ENCODE measurements around the gene OSBPL9. TPM values are rescaled to one million over a fixed set of nuclear protein-coding genes. Genes with fewer than 3 reads are reported as not detected.
"Not testable (repeated sequence)": the region's sequence is repeated elsewhere in the genome, so short reads cannot be mapped to it uniquely, and the experiment has no call there.

Gene OSBPL9
- polyA plus RNA-seq, 1 donor (not counting 4 experiments of a cell fraction or from before 2014, with no cell fraction given), result 62.7 TPM

GRCh38 chr1:51731998-51732397, 115.1 kb downstream of the OSBPL9 start:
- DNase-seq (ENCODE audit: low read depth, low spot score), result no peak
- no peak overlapping the region for H3K4me3 ChIP-seq (ENCODE audit: control insufficient read depth in 2 of 3, extremely low read depth in 1 of 3, insufficient read depth in 2 of 3, low read depth in 1 of 3, low read length in 3 of 3)
- no peaks in the 10 kb centered on the region for H3K27me3 ChIP-seq (ENCODE audit: control insufficient read depth, extremely low read depth, insufficient read depth, low read length)
- H3K4me1 ChIP-seq (ENCODE audit: control insufficient read depth, extremely low read depth, insufficient read depth, low read length), result peaks cover 11% of the 10 kb centered on the region
- no peak overlapping the region for H2AFZ ChIP-seq (ENCODE audit: control insufficient read depth, low read length)
- H4K20me1 ChIP-seq (ENCODE audit: control insufficient read depth, extremely low read depth, insufficient read depth, low read length), result peaks cover 3% of the 10 kb centered on the region
- dilution Hi-C loops (cut with MboI; ENCODE audit: extremely low pct_ligation_motif_present, low sequenced_read_pairs), result no loop called here
- no peak for FAIRE-seq
- no peak overlapping the region for H3K9ac ChIP-seq (ENCODE audit: control insufficient read depth, extremely low read depth, insufficient read depth, low read length)
- H3K9me1 ChIP-seq (ENCODE audit: control insufficient read depth, extremely low read depth, insufficient read depth, low read length), result no peaks in the 10 kb centered on the region
- H3K27ac ChIP-seq (ENCODE audit: control insufficient read depth, insufficient read depth, low read length), result no peak overlapping the region
- no peak overlapping the region for H3K4me2 ChIP-seq (ENCODE audit: control insufficient read depth, extremely low read depth, insufficient read depth, low read depth, low read length)
- TF ChIP-seq EZH2 (IDR thresholded peaks at IDR 0.05; ENCODE audit: low read length), result no peak
- TF ChIP-seq, protein P1, sequence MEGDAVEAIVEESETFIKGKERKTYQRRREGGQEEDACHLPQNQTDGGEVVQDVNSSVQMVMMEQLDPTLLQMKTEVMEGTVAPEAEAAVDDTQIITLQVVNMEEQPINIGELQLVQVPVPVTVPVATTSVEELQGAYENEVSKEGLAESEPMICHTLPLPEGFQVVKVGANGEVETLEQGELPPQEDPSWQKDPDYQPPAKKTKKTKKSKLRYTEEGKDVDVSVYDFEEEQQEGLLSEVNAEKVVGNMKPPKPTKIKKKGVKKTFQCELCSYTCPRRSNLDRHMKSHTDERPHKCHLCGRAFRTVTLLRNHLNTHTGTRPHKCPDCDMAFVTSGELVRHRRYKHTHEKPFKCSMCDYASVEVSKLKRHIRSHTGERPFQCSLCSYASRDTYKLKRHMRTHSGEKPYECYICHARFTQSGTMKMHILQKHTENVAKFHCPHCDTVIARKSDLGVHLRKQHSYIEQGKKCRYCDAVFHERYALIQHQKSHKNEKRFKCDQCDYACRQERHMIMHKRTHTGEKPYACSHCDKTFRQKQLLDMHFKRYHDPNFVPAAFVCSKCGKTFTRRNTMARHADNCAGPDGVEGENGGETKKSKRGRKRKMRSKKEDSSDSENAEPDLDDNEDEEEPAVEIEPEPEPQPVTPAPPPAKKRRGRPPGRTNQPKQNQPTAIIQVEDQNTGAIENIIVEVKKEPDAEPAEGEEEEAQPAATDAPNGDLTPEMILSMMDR (optimal IDR thresholded peaks at IDR 0.05 in 1 of 3, IDR thresholded peaks at IDR 0.05 in 1 of 3, conservative IDR thresholded peaks at IDR 0.05 in 1 of 3; ENCODE audit: extremely low read depth in 1 of 3, insufficient read depth in 2 of 3, low read length in 3 of 3), result no peak
- peaks cover 41% of the 10 kb centered on the region for H3K79me2 ChIP-seq (ENCODE audit: control insufficient read depth, insufficient read depth, low read length)
- no peaks in the 10 kb centered on the region for H3K9me3 ChIP-seq (ENCODE audit: control insufficient read depth, low read depth, low read length)
- H3K36me3 ChIP-seq (ENCODE audit: control insufficient read depth in 2 of 2, extremely low read depth in 1 of 2, insufficient read depth in 2 of 2, low read length in 2 of 2), result no peaks in the 10 kb centered on the region

- no peak overlapping the region for H3K9ac ChIP-seq (ENCODE audit: control insufficient read depth, extremely low read depth, insufficient read depth, low read length)
- no peaks in the 10 kb centered on the region for H3K9me1 ChIP-seq (ENCODE audit: control insufficient read depth, extremely low read depth, insufficient read depth, low read length)
- no peaks in the 10 kb centered on the region for H3K9me3 ChIP-seq (ENCODE audit: control insufficient read depth, low read depth, low read length)
- no peaks in the 10 kb centered on the region for H3K36me3 ChIP-seq (ENCODE audit: control insufficient read depth in 2 of 2, extremely low read depth in 1 of 2, insufficient read depth in 2 of 2, low read length in 2 of 2)
- FAIRE-seq (no peak), DNase-seq (ENCODE audit: low read depth, low spot score) (no peak)
- H2AFZ ChIP-seq (ENCODE audit: control insufficient read depth, low read length), result no peak overlapping the region
- TF ChIP-seq EZH2 (IDR thresholded peaks at IDR 0.05; ENCODE audit: low read length), result no peak
- TF ChIP-seq, protein P1 (optimal IDR thresholded peaks at IDR 0.05 in 1 of 3, IDR thresholded peaks at IDR 0.05 in 1 of 3, conservative IDR thresholded peaks at IDR 0.05 in 1 of 3; ENCODE audit: extremely low read depth in 1 of 3, insufficient read depth in 2 of 3, low read length in 3 of 3), result no peak
- H3K4me1 ChIP-seq (ENCODE audit: control insufficient read depth, extremely low read depth, insufficient read depth, low read length), result peaks cover 11% of the 10 kb centered on the region
- H3K27me3 ChIP-seq (ENCODE audit: control insufficient read depth, extremely low read depth, insufficient read depth, low read length), result no peaks in the 10 kb centered on the region
- no peak overlapping the region for H3K4me3 ChIP-seq (ENCODE audit: control insufficient read depth in 2 of 3, extremely low read depth in 1 of 3, insufficient read depth in 2 of 3, low read depth in 1 of 3, low read length in 3 of 3)
- no peak overlapping the region for H3K27ac ChIP-seq (ENCODE audit: control insufficient read depth, insufficient read depth, low read length)
- dilution Hi-C loops (cut with MboI; ENCODE audit: extremely low pct_ligation_motif_present, low sequenced_read_pairs), result no loop called here
- H4K20me1 ChIP-seq (ENCODE audit: control insufficient read depth, extremely low read depth, insufficient read depth, low read length), result peaks cover 3% of the 10 kb centered on the region
- H3K79me2 ChIP-seq (ENCODE audit: control insufficient read depth, insufficient read depth, low read length), result peaks cover 47% of the 10 kb centered on the region
- H3K4me2 ChIP-seq (ENCODE audit: control insufficient read depth, extremely low read depth, insufficient read depth, low read depth, low read length), result no peak overlapping the region
These were observed 116.0 kb downstream of the OSBPL9 start for GRCh38 chr1:51732701-51733425.

DNA sequence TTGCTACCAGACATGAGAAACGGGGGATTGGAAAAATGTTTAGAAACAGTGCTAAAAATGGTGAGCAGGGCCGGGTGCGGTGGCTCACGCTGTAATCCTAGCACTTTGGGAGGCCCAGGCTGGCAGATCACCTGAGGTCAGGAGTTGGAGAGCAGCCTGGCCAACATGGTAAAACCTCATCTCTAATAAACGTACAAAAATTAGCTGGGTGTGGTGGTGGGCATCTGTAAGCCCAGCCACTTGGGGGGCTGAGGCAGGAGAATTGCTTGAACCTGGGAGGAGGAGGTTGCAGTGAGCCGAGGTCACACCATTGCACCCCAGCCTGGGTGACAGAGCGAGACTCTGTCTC, 116.5 kb downstream of the OSBPL9 start:
- H3K27ac ChIP-seq (ENCODE audit: control insufficient read depth, insufficient read depth, low read length); H3K36me3 ChIP-seq (ENCODE audit: control insufficient read depth in 2 of 2, extremely low read depth in 1 of 2, insufficient read depth in 2 of 2, low read length in 2 of 2); dilution Hi-C loops (cut with MboI; ENCODE audit: extremely low pct_ligation_motif_present, low sequenced_read_pairs); H3K9me3 ChIP-seq (ENCODE audit: control insufficient read depth, low read depth, low read length); H3K4me2 ChIP-seq (ENCODE audit: control insufficient read depth, extremely low read depth, insufficient read depth, low read depth, low read length); H3K4me3 ChIP-seq (ENCODE audit: control insufficient read depth in 2 of 3, extremely low read depth in 1 of 3, insufficient read depth in 2 of 3, low read depth in 1 of 3, low read length in 3 of 3); FAIRE-seq; H3K27me3 ChIP-seq (ENCODE audit: control insufficient read depth, extremely low read depth, insufficient read depth, low read length); H4K20me1 ChIP-seq (ENCODE audit: control insufficient read depth, extremely low read depth, insufficient read depth, low read length); H3K4me1 ChIP-seq (ENCODE audit: control insufficient read depth, extremely low read depth, insufficient read depth, low read length); DNase-seq (ENCODE audit: low read depth, low spot score); H2AFZ ChIP-seq (ENCODE audit: control insufficient read depth, low read length); H3K9ac ChIP-seq (ENCODE audit: control insufficient read depth, extremely low read depth, insufficient read depth, low read length); H3K9me1 ChIP-seq (ENCODE audit: control insufficient read depth, extremely low read depth, insufficient read depth, low read length): not testable (repeated sequence)
- peaks cover 52% of the 10 kb centered on the region for H3K79me2 ChIP-seq (ENCODE audit: control insufficient read depth, insufficient read depth, low read length)

Data from keratinocyte (primary cell).